T-cell (primary cell): ENCODE results near the gene METRN. TPM values are rescaled to one million over a fixed set of nuclear protein-coding genes. Genes with fewer than 3 reads are reported as not detected.

Source experiments
- ATAC-seq, 4 experiments: fragments of 200-7000 bp in 3 of 4; fragments of 150-1000 bp in 1 of 4; cut with Tn5 transposase; replicated peaks in 1 of 4; 1 replicate in 3 of 4; 2 replicates in 1 of 4; pipeline ENCODE4 v1.10.0; 2021; ENCODE audit warnings: moderate library complexity in 3 of 4, mild to moderate bottlenecking in 2 of 4, moderate number of reproducible peaks in 1 of 4
- CTCF ChIA-PET, 2 donors: fragments of 300-600 bp; sonication (Branson Sonifier 250); formaldehyde crosslinking; loops; one replicate each; lab custom pipeline; 2022; ENCODE audit warnings: antibody characterized with exemption in 2 of 2; lab: Charles Lee
- POLR2A ChIA-PET, 2 donors: fragments of 300-600 bp; sonication (Branson Sonifier 250); formaldehyde crosslinking; loops; one replicate each; lab custom pipeline; 2022; ENCODE audit warnings: antibody characterized with exemption in 2 of 2; lab: Charles Lee
- DNase-seq, 35 experiments: peaks; one replicate each; pipeline versions ENCODE4 v3.0.0 to v3.0.0-alpha.2; 2013 to 2023
- H3K27ac ChIP-seq: one replicate; pipeline ENCODE4 v1.5.1; 2013; ENCODE audit warnings: low read length
- H3K27me3 ChIP-seq, 2 experiments: replicated peaks in 1 of 2; 1 replicate in 1 of 2; 2 replicates in 1 of 2; pipeline versions ENCODE4 v1.6.1 to v1.7.0; 2013; ENCODE audit warnings: low read length in 1 of 2, mixed read lengths in 1 of 2; ENCODE audit not compliant: control insufficient read depth in 2 of 2, insufficient read depth in 2 of 2; ENCODE audit errors: extremely low read depth in 1 of 2
- H3K36me3 ChIP-seq, 2 donors: 1 replicate in 1 of 2; 2 replicates in 1 of 2; pipeline versions ENCODE4 v1.6.1 to v1.7.0; 2013; ENCODE audit warnings: low read length in 1 of 2; ENCODE audit not compliant: control insufficient read depth in 2 of 2, insufficient read depth in 1 of 2; ENCODE audit errors: extremely low read depth in 1 of 2
- H3K4me1 ChIP-seq, 2 experiments: 1 replicate in 1 of 2; 2 replicates in 1 of 2; pipeline versions ENCODE4 v1.6.1 to v1.7.0; 2013; ENCODE audit warnings: low read length in 2 of 2, mixed read lengths in 1 of 2; ENCODE audit not compliant: insufficient read depth in 2 of 2, control insufficient read depth in 1 of 2; ENCODE audit errors: extremely low read depth in 1 of 2
- H3K4me3 ChIP-seq, 2 donors: 1 replicate in 1 of 2; 2 replicates in 1 of 2; pipeline versions ENCODE4 v1.5.1 to v1.7.0; 2013; ENCODE audit warnings: mild to moderate bottlenecking in 2 of 2, low read length in 1 of 2, moderate library complexity in 1 of 2; ENCODE audit not compliant: control insufficient read depth in 1 of 2; ENCODE audit errors: extremely low read depth in 1 of 2
- H3K9me3 ChIP-seq: 2 replicates; pipeline ENCODE4 v1.7.0; 2013
- H3K27ac Mint-ChIP-seq, 2 donors: one replicate each; pipeline ENCODE4 v1.8.0; 2020 to 2021; ENCODE audit warnings: mild to moderate bottlenecking in 2 of 2, mixed read lengths in 2 of 2
- H3K27me3 Mint-ChIP-seq, 2 donors: one replicate each; pipeline ENCODE4 v1.8.0; 2021 to 2022; ENCODE audit warnings: mixed read lengths in 2 of 2
- H3K36me3 Mint-ChIP-seq: one replicate; pipeline ENCODE4 v1.8.0; 2021; ENCODE audit warnings: mixed read lengths
- H3K4me1 Mint-ChIP-seq, 3 donors: one replicate each; pipeline ENCODE4 v1.8.0; 2020 to 2022; ENCODE audit warnings: mixed read lengths in 3 of 3, mild to moderate bottlenecking in 1 of 3
- H3K4me3 Mint-ChIP-seq, 3 donors: one replicate each; pipeline ENCODE4 v1.8.0; 2020 to 2022; ENCODE audit warnings: mild to moderate bottlenecking in 3 of 3, mixed read lengths in 3 of 3, moderate library complexity in 3 of 3
- H3K9me3 Mint-ChIP-seq, 3 donors: one replicate each; pipeline ENCODE4 v1.8.0; 2020 to 2022; ENCODE audit warnings: mixed read lengths in 3 of 3
- WGBS: methylation state at CpG from one replicate; pipeline ENCODE4 v1.1.5; 2013; ENCODE audit warnings: missing lambda C conversion rate; ENCODE audit not compliant: insufficient coverage; 5-methylcytosine and 5-hydroxymethylcytosine counted together
- total RNA-seq, 35 experiments: library from RNA in 6 of 35; stranded (reverse) in 6 of 35; fragments of 120-200 nt in 1 of 35; gene quantifications; one replicate each; pipeline versions ENCODE4 v1.2.1 to v1.2.4 and lab custom pipeline; 2013 to 2026

The METRN gene
- total RNA-seq, 5 donors from 2014 or later (not counting 1 experiment from before 2014, with no cell fraction given) = 4.2 to 18.2 (median 12.0) TPM

- POLR2A ChIA-PET = no interaction called here
- Mint-ChIP-seq H3K36me3 (no peaks in the 10 kb centered on the region), H3K4me3 (no peak overlapping the region), H3K27me3 (peaks cover 8 to 10% of the 10 kb centered on the region in 2 donors), H3K9me3 (peaks cover 0 to 3% (median 0%) of the 10 kb centered on the region in 3 donors), H3K27ac (no peak overlapping the region), H3K4me1 (peaks cover 2 to 6% (median 3%) of the 10 kb centered on the region in 3 donors)
- no peak for ATAC-seq
- no peak overlapping the region for H3K4me3 ChIP-seq
- peaks cover 0 to 4% of the 10 kb centered on the region in 2 experiments for H3K4me1 ChIP-seq
- H3K9me3 ChIP-seq = no peaks in the 10 kb centered on the region
- CTCF ChIA-PET = no interaction called here
- DNase-seq = no peak
- no peaks in the 10 kb centered on the region for H3K36me3 ChIP-seq
- H3K27ac ChIP-seq = no peak overlapping the region
- WGBS = 78% methylated on average over 1 of the region's 5 CpGs
- H3K27me3 ChIP-seq = peaks cover 0 to 36% of the 10 kb centered on the region in 2 experiments
These were observed 41.5 kb downstream of the METRN start for GRCh38 chr16:756428-756827.

DNA sequence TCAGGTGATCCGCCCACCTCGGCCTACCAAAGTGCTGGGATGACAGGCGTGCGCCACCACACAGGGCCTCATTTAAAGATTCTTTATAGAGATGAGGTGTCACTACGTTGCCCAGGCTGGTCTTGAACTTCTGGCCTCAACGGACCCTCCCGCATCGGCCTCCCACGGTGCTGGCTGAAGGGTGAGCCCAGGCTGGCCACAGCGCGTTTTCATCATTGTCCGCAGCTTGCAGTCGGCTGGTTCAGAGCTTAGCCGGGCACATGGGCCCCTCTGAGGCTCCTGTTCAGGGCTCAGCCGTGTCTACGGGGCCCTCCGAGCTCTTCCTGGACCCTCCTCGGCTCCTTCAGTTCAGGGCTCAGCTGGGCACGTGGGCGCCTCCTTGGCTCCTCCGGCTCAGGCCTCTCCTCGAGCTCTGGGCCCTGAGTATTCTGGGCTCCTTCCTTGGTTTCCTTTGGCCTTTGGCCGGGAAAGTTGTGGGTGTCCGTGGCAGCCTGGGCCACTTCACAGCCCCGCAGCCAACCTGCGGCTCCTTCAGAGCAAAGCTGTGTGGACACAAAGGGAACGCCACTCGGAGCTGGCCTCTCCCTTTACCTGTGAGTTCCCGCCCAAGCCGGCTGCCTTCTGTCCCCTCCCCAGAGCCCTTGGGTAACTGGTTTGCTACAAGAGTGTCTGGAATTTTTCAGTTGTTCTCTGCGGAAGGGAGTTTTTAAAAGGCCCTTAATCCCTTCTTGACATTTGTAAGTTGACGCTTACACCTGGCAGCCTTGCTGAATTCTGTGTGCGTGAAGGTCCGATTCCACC lies 44.4 kb downstream of the METRN start:
- H3K27me3 Mint-ChIP-seq = peaks cover 8 to 10% of the 10 kb centered on the region in 2 donors
- Histone ChIP-seq H3K4me3 (no peak overlapping the region), H3K27ac (no peak overlapping the region), H3K9me3 (no peaks in the 10 kb centered on the region), H3K27me3 (peaks cover 0 to 35% of the 10 kb centered on the region in 2 experiments), H3K4me1 (peaks cover 0 to 4% of the 10 kb centered on the region in 2 experiments), H3K36me3 (no peaks in the 10 kb centered on the region)
- H3K27ac Mint-ChIP-seq = no peak overlapping the region
- ChIA-PET CTCF (no interaction called here), POLR2A (no interaction called here)
- peaks cover 2 to 6% (median 3%) of the 10 kb centered on the region in 3 donors for H3K4me1 Mint-ChIP-seq
- ATAC-seq (no peak), DNase-seq (no peak)
- H3K9me3 Mint-ChIP-seq = peaks cover 0 to 3% (median 0%) of the 10 kb centered on the region in 3 donors
- H3K4me3 Mint-ChIP-seq = no peak overlapping the region
- H3K36me3 Mint-ChIP-seq = no peaks in the 10 kb centered on the region
- 92% methylated on average over 28 of the region's 34 CpGs for WGBS

- Histone ChIP-seq H3K4me1 (no peaks in the 10 kb centered on the region), H3K9me3 (no peaks in the 10 kb centered on the region), H3K4me3 (no peak overlapping the region), H3K36me3 (no peaks in the 10 kb centered on the region), H3K27me3 (peaks cover 0 to 37% of the 10 kb centered on the region in 2 experiments), H3K27ac (no peak overlapping the region)
- CTCF ChIA-PET = no interaction called here
- no peak overlapping the region for H3K27ac Mint-ChIP-seq
- 90% methylated on average over 11 of the region's 15 CpGs for WGBS
- peaks cover 8 to 10% of the 10 kb centered on the region in 2 donors for H3K27me3 Mint-ChIP-seq
- H3K4me1 Mint-ChIP-seq = peaks cover 0 to 6% (median 0%) of the 10 kb centered on the region in 3 donors
- no peaks in the 10 kb centered on the region for H3K36me3 Mint-ChIP-seq
- no peak for DNase-seq
- no peak for ATAC-seq
- no peak overlapping the region for H3K4me3 Mint-ChIP-seq
- POLR2A ChIA-PET = no interaction called here
- H3K9me3 Mint-ChIP-seq = peaks cover 0 to 3% (median 0%) of the 10 kb centered on the region in 3 donors
These were observed 45.1 kb downstream of the METRN start for GRCh38 chr16:760065-760464.

DNA sequence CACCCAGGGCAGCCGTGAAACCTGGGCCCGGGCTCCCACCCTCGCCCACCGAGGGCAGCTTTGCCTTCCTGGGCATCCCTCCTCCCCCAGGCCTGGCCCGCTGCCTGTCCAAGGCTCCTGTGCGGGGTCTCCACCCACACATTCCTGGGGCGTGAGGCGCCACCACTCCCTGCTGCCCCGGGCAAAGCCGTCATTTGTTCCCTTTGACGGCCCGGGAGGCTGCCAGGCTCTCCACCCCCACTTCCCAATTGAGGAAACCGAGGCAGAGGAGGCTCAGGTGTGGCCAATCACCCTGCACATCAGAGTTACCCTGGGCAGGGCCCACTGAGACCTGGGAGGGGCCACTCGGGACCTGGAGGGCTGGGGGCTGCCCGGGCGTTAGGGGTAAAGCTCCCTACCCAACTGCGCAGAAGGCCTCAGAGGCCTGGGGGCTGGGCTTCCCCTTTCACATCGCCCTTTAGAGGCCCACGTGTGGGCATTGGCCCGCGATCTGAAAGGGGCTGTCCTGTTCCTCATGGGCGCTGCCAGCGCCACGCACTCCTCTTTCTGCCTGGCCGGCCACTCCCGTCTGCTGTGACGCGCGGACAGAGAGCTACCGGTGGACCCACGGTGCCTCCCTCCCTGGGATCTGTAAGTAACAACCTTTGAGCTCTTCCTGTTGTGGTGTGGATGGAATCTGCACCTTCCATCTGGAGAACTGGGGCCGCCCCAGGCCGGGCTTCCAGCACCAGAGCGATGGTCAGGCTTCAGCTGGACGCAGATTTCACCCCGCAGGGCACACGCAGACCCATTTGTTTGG lies 45.8 kb downstream of the METRN start, which contains the start of gene MSLN:
MSLN (plus strand) TSS at position 190 of the 799 bp plus-strand sequence. CDS start 1,947 bp downstream, outside the sequence.
- 83% methylated on average over 36 of the region's 37 CpGs for WGBS
- H3K36me3 Mint-ChIP-seq = no peaks in the 10 kb centered on the region

DNA sequence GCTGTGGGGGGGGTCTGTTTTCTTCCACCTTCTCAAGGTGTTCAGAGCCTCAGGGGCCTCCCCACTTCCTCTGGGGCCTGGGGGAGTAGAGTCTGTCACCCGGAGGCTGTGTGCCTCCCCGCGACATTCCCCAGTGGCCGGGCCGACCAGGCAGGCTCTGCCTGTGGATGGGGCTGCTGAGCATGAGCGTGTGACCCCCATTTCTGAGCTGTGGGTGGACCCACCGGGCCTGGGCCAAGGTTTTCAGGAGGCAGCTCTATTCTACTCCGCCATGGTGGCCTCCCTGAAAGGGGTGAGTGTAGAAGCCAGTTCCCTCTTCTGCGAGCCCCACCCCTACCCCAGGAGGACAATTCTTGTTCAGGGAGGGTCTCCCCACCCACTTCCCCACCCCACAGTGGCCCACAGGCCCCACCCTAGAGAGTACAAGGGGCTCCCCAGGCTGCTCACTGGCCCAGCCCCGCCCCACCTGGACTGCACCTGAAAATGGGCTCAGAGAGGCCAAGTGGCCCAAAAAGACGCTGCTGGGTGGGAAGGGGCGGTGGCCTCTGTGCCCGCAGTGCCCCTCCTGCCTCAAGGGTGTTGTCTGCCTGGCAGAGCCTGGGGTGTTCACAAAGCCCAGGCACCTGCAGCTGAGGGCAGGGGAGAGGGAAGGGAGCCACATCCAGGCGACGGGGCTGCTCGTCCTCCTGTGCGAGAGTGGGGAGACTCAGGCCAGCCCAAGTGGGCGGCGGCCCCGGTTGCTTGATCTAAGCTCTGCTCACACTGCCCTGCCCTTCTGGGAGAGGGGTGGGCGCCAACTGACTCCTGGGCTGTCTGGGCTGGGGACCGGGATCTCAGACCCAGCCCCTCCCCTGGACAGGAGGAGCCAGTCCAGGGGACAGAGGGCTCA lies 47.0 kb downstream of the METRN start:
- Mint-ChIP-seq H3K27me3 (peaks cover 4 to 5% of the 10 kb centered on the region in 2 donors), H3K4me3 (no peak overlapping the region), H3K4me1 (peaks cover 0 to 6% (median 0%) of the 10 kb centered on the region in 3 donors), H3K27ac (no peak overlapping the region), H3K36me3 (no peaks in the 10 kb centered on the region), H3K9me3 (no peaks in the 10 kb centered on the region)
- WGBS = 81% methylated on average over 14 of the region's 22 CpGs
- POLR2A ChIA-PET = no interaction called here
- CTCF ChIA-PET = no interaction called here
- Histone ChIP-seq H3K36me3 (no peaks in the 10 kb centered on the region), H3K4me1 (no peaks in the 10 kb centered on the region), H3K4me3 (no peak overlapping the region), H3K27me3 (peaks cover 0 to 37% of the 10 kb centered on the region in 2 experiments), H3K9me3 (no peaks in the 10 kb centered on the region), H3K27ac (no peak overlapping the region)
- no peak for ATAC-seq
- DNase-seq = no peak

More for the DNA sequence above, 45.8 kb downstream of the METRN start, which contains the start of gene MSLN:
- Mint-ChIP-seq H3K27ac (no peak within 1 kb of the TSS), H3K4me3 (no peak within 1 kb of the TSS), H3K27me3 (peaks cover 8 to 10% of the 10 kb centered on the region in 2 donors), H3K9me3 (peaks cover 0 to 3% (median 0%) of the 10 kb centered on the region in 3 donors), H3K4me1 (peaks cover 0 to 6% (median 0%) of the 10 kb centered on the region in 3 donors)
- Histone ChIP-seq H3K4me1 (no peaks in the 10 kb centered on the region), H3K9me3 (no peaks in the 10 kb centered on the region), H3K4me3 (no peak within 1 kb of the TSS), H3K27me3 (peaks cover 0 to 35% of the 10 kb centered on the region in 2 experiments), H3K27ac (no peak within 1 kb of the TSS), H3K36me3 (no peaks in the 10 kb centered on the region)
- CTCF ChIA-PET = no interaction called here
- POLR2A ChIA-PET = no interaction called here
- no peak for ATAC-seq
- DNase-seq = no peak
